H1 (cell line): ENCODE results near the gene SMOC2. TPM values are rescaled to one million over a fixed set of nuclear protein-coding genes. Genes with fewer than 3 reads are reported as not detected.

ENCODE experiments used
- CTCF ChIA-PET: fragments of 300-600 bp; sonication (Branson Sonifier 250); formaldehyde crosslinking; loops from one replicate; lab custom pipeline; 2021; ENCODE audit not compliant: partially characterized antibody; lab: Charles Lee
- POLR2A ChIA-PET: fragments of 300-600 bp; sonication (Branson Sonifier 250); formaldehyde crosslinking; loops from one replicate; lab custom pipeline; 2021; ENCODE audit warnings: inconsistent platforms; ENCODE audit not compliant: partially characterized antibody; lab: Charles Lee
- DNase-seq, 2 experiments: peaks; one replicate each; pipeline versions ENCODE4 v3.0.0 to v3.0.0-alpha.2; 2010 to 2022; ENCODE audit warnings: low spot score in 2 of 2, low read depth in 1 of 2, mixed read lengths in 1 of 2
- FAIRE-seq: peaks from 2 replicates; lab custom pipeline; 2011; peaks lifted over from hg19 to GRCh38; lab: Jason Lieb, UNC
- H2AFZ ChIP-seq: 2 replicates; pipeline ENCODE4 v1.8.1; 2012; ENCODE audit warnings: low read length, inconsistent platforms
- H2AK5ac ChIP-seq: 2 replicates; pipeline ENCODE4 v1.6.1; 2013; ENCODE audit warnings: low read depth, low read length
- H2BK120ac ChIP-seq: replicated peaks from 2 replicates; pipeline ENCODE3; 2013; ENCODE audit warnings: low read depth, low read length, inconsistent platforms
- H2BK12ac ChIP-seq: 2 replicates; pipeline ENCODE4 v1.6.1; 2013; ENCODE audit warnings: low read depth, low read length
- H2BK15ac ChIP-seq: 2 replicates; pipeline ENCODE4 v1.6.1; 2013; ENCODE audit warnings: low read length
- H2BK20ac ChIP-seq: 2 replicates; pipeline ENCODE4 v1.6.1; 2013; ENCODE audit warnings: low read length
- H2BK5ac ChIP-seq: 2 replicates; pipeline ENCODE4 v1.6.1; 2013; ENCODE audit warnings: low read depth, low read length
- H3K14ac ChIP-seq: 2 replicates; pipeline ENCODE4 v1.6.1; 2013; ENCODE audit warnings: inconsistent platforms; ENCODE audit not compliant: insufficient read length
- H3K18ac ChIP-seq: 2 replicates; pipeline ENCODE4 v1.6.1; 2013; ENCODE audit warnings: low read length; ENCODE audit errors: extremely low read depth
- H3K23ac ChIP-seq: 2 replicates; pipeline ENCODE4 v1.6.1; 2013; ENCODE audit warnings: inconsistent platforms; ENCODE audit not compliant: insufficient read length
- H3K23me2 ChIP-seq: 2 replicates; pipeline ENCODE4 v1.6.1; 2013; ENCODE audit warnings: low read depth, low read length
- H3K27ac ChIP-seq: 2 replicates; pipeline ENCODE4 v1.6.1; 2011; ENCODE audit warnings: low read depth, low read length, inconsistent platforms
- H3K27me3 ChIP-seq, 4 experiments: replicated peaks in 1 of 4; 1 replicate in 1 of 4; 2 replicates in 3 of 4; pipeline versions ENCODE4 v1.6.1 to v1.8.1; 2011 to 2013; ENCODE audit warnings: low read length in 3 of 4, mild to moderate bottlenecking in 3 of 4, inconsistent platforms in 2 of 4, mixed read lengths in 2 of 4, moderate library complexity in 1 of 4; ENCODE audit not compliant: control insufficient read depth in 3 of 4, insufficient read depth in 3 of 4; ENCODE audit errors: extremely low read depth in 1 of 4
- H3K36me3 ChIP-seq, 4 experiments: 2 replicates each; pipeline versions ENCODE4 v1.6.1 to v1.8.1; 2011 to 2013; ENCODE audit warnings: mild to moderate bottlenecking in 4 of 4, low read length in 3 of 4, moderate library complexity in 2 of 4, control low read depth in 1 of 4, inconsistent platforms in 1 of 4; ENCODE audit not compliant: insufficient read depth in 4 of 4, control insufficient read depth in 2 of 4
- H3K4ac ChIP-seq: replicated peaks from 2 replicates; pipeline ENCODE3; 2013; ENCODE audit warnings: low read length, low read depth, mixed read lengths, inconsistent platforms; ENCODE audit not compliant: insufficient read length
- H3K4me1 ChIP-seq, 4 experiments: replicated peaks in 1 of 4; 1 replicate in 1 of 4; 2 replicates in 3 of 4; pipeline versions ENCODE4 v1.6.1 to v1.8.1; 2011 to 2013; ENCODE audit warnings: low read length in 3 of 4, inconsistent platforms in 2 of 4, mixed read lengths in 1 of 4; ENCODE audit not compliant: insufficient read depth in 4 of 4, control insufficient read depth in 3 of 4
- H3K4me2 ChIP-seq, 2 experiments: 2 replicates each; pipeline versions ENCODE4 v1.6.1 to v1.8.1; 2011 to 2013; ENCODE audit warnings: low read depth in 2 of 2, low read length in 2 of 2, control low read depth in 1 of 2, inconsistent platforms in 1 of 2, mild to moderate bottlenecking in 1 of 2; ENCODE audit not compliant: insufficient read depth in 1 of 2
- H3K4me3 ChIP-seq, 4 experiments: fragments of 200-600, 300-600 bp in 1 of 4; sonication (generic), shearing (Covaris generic), sonication (Bioruptor Twin) in 1 of 4; 2 replicates each; pipeline versions ENCODE4 v1.5.1 to v1.8.1; 2011 to 2016; ENCODE audit warnings: low read length in 4 of 4, low read depth in 3 of 4, control low read depth in 2 of 4, inconsistent platforms in 2 of 4, mild to moderate bottlenecking in 2 of 4, mixed read lengths in 1 of 4, moderate library complexity in 1 of 4; ENCODE audit not compliant: insufficient read depth in 2 of 4; ENCODE audit errors: extremely low read depth in 1 of 4
- H3K56ac ChIP-seq: replicated peaks from 2 replicates; pipeline ENCODE3; 2013; ENCODE audit warnings: low read depth, mild to moderate bottlenecking, mixed read lengths, low read length, inconsistent platforms; ENCODE audit not compliant: insufficient read length
- H3K79me1 ChIP-seq: 2 replicates; pipeline ENCODE4 v1.6.1; 2013; ENCODE audit warnings: low read depth, low read length, control low read depth
- H3K79me2 ChIP-seq, 2 experiments: 2 replicates each; pipeline versions ENCODE4 v1.6.1 to v1.8.1; 2012 to 2013; ENCODE audit warnings: low read length in 2 of 2, mild to moderate bottlenecking in 2 of 2, inconsistent platforms in 1 of 2; ENCODE audit not compliant: insufficient read depth in 2 of 2, control insufficient read depth in 1 of 2
- H3K9ac ChIP-seq, 4 experiments: replicated peaks in 1 of 4; 1 replicate in 1 of 4; 2 replicates in 3 of 4; pipeline versions ENCODE4 v1.6.1 to v1.8.1; 2011 to 2013; ENCODE audit warnings: low read depth in 3 of 4, low read length in 3 of 4, control low read depth in 2 of 4, mild to moderate bottlenecking in 2 of 4, moderate library complexity in 2 of 4, inconsistent platforms in 1 of 4; ENCODE audit errors: extremely low read depth in 1 of 4
- H3K9me3 ChIP-seq, 2 experiments: 2 replicates each; pipeline versions ENCODE4 v1.6.1 to v1.8.1; 2012 to 2013; ENCODE audit warnings: mild to moderate bottlenecking in 2 of 2, moderate library complexity in 2 of 2, control low read depth in 1 of 2, inconsistent platforms in 1 of 2, low read depth in 1 of 2, low read length in 1 of 2, mixed read lengths in 1 of 2; ENCODE audit not compliant: insufficient read depth in 2 of 2
- H4K20me1 ChIP-seq, 2 experiments: replicated peaks in 1 of 2; 2 replicates each; pipeline versions ENCODE3 to v1.8.1; 2011 to 2013; ENCODE audit warnings: inconsistent platforms in 2 of 2, low read length in 2 of 2, mild to moderate bottlenecking in 1 of 2; ENCODE audit not compliant: insufficient read depth in 2 of 2, control insufficient read depth in 1 of 2
- H4K5ac ChIP-seq: 2 replicates; pipeline ENCODE4 v1.6.1; 2013; ENCODE audit warnings: low read length, low read depth, mixed read lengths, inconsistent platforms; ENCODE audit not compliant: insufficient read length
- H4K8ac ChIP-seq: 2 replicates; pipeline ENCODE4 v1.8.0; 2013; ENCODE audit warnings: mild to moderate bottlenecking, moderate library complexity, low read length, inconsistent platforms; ENCODE audit not compliant: insufficient read depth; ENCODE audit errors: extremely low read depth
- H4K91ac ChIP-seq: replicated peaks from 2 replicates; pipeline ENCODE3; 2013; ENCODE audit warnings: low read length, mixed read lengths, inconsistent platforms; ENCODE audit not compliant: insufficient read length
- ASH2L ChIP-seq: fragments of 200-600, 300-600 bp; sonication (generic); IDR thresholded peaks from one replicate; pipeline ENCODE4 v1.7.1; 2017; ENCODE audit warnings: low read length
- BACH1 ChIP-seq: IDR thresholded peaks from 2 replicates; pipeline ENCODE4 v1.6.1; 2012; ENCODE audit warnings: low read length, improper control_type of control experiment
- CEBPB ChIP-seq: IDR thresholded peaks from 2 replicates; pipeline ENCODE4 v1.6.1; 2012; ENCODE audit warnings: low read depth, low read length
- CHD2 ChIP-seq: IDR thresholded peaks from 2 replicates; pipeline ENCODE4 v1.6.1; 2012; ENCODE audit warnings: low read length, improper control_type of control experiment
- EZH2 ChIP-seq: fragments of 200-600 bp; sonication (generic); IDR thresholded peaks from 2 replicates; pipeline ENCODE4 v1.7.1; 2012; ENCODE audit warnings: low read depth, mild to moderate bottlenecking, moderate library complexity, low read length, inconsistent platforms; ENCODE audit not compliant: severe bottlenecking
- KDM1A ChIP-seq: fragments of 200-600, 300-600 bp; sonication (generic); IDR thresholded peaks from 2 replicates; pipeline ENCODE4 v1.7.1; 2016; ENCODE audit warnings: mild to moderate bottlenecking, low read length, borderline replicate concordance
- KDM4A ChIP-seq: IDR thresholded peaks from one replicate; pipeline ENCODE4 v1.7.1; 2012; ENCODE audit warnings: low read depth, mild to moderate bottlenecking, moderate library complexity, low read length, inconsistent platforms; ENCODE audit not compliant: severe bottlenecking
- PHF8 ChIP-seq: fragments of 200-600 bp; sonication (generic); conservative IDR thresholded peaks from 2 replicates; pipeline ENCODE4 v1.7.1; 2012; ENCODE audit warnings: low read depth, mild to moderate bottlenecking, inconsistent platforms, low read length, moderate library complexity
- RXRA ChIP-seq: IDR thresholded peaks from 2 replicates; pipeline ENCODE4 v1.6.1; 2011; ENCODE audit warnings: low read depth, mild to moderate bottlenecking, low read length, moderate library complexity; ENCODE audit not compliant: insufficient read depth
- SP4 ChIP-seq: IDR thresholded peaks from 2 replicates; pipeline ENCODE4 v1.6.1; 2012; ENCODE audit warnings: low read length, inconsistent platforms
- TAF7 ChIP-seq: optimal IDR thresholded peaks from 2 replicates; pipeline ENCODE3; 2011; ENCODE audit warnings: low read depth, mild to moderate bottlenecking, inconsistent platforms, low read length, moderate library complexity, borderline replicate concordance
- WGBS, 2 experiments: shearing (Covaris generic) in 1 of 2; methylation state at CpG; one replicate each; pipeline versions ENCODE4 v1.1.6 to v1.1.7; 2013 to 2015; ENCODE audit warnings: low lambda C conversion rate in 2 of 2, mixed read lengths in 2 of 2, inconsistent platforms in 1 of 2, low coverage in 1 of 2, missing lambda C conversion rate in 1 of 2; ENCODE audit not compliant: insufficient replicate concordance in 2 of 2, insufficient coverage in 1 of 2, insufficient read length in 1 of 2; ENCODE audit errors: extremely low coverage in 1 of 2, missing lambda C conversion rate in 1 of 2; 5-methylcytosine and 5-hydroxymethylcytosine counted together
- polyA plus RNA-seq, 7 experiments: library from polyadenylated mRNA; depleted of rRNA in 3 of 7; stranded (reverse) in 5 of 7; unstranded in 2 of 7; fragments of >200 nt in 5 of 7; fragments of 200-250 nt in 2 of 7; gene quantifications; 1 replicate in 5 of 7; 2 replicates in 1 of 7; 4 replicates in 1 of 7; pipeline versions ENCODE4 v1.2.1 to v1.2.3, GENCODE V29; 2011 to 2013; ENCODE audit warnings: missing spikeins in 2 of 7, mixed read lengths in 2 of 7
- total RNA-seq: library from RNA; stranded (reverse); fragmentation: NEBNext Ultra II Directional; extraction: Animal tissue kit (Norgen Biotek cat#: 25700); gene quantifications from 2 replicates; pipeline ENCODE4 v1.2.1, GENCODE V29; 2021
- TF ChIP-seq, protein P1 (sequence below): IDR thresholded peaks from 2 replicates; pipeline ENCODE4 v1.6.1; 2012; ENCODE audit warnings: low read length, inconsistent platforms
- TF ChIP-seq, protein P2 (sequence below): IDR thresholded peaks from 2 replicates; pipeline ENCODE4 v1.6.1; 2012; ENCODE audit warnings: inconsistent platforms

Gene SMOC2
- total and polyA plus RNA-seq, 2 of the 8 experiments (the other 6 are each of a cell fraction or from before 2014, with no cell fraction given): 7.7 to 8.5 TPM

DNA sequence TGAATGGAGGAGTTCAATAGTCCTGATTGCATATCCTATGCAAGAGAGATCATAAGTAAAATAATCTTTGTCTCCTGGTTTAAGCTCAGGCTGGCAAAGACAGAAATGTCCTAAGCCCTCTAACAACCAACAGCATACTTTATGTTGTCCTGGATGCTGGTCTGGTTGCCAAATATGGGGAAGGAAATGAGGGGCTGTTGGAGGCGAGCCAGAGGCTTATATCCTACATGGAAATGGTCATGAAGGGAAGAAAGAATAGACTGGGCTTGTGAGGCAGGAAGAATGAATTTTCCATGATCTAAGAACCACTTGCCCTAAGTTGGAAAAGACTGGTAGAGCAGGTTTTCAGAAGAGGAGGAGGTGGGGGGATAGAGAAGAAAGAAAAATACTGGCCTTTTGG lies 237.1 kb downstream of the SMOC2 start:
- H3K9me3 ChIP-seq: no peaks in the 10 kb centered on the region
- no peak overlapping the region for H4K5ac ChIP-seq
- H2BK12ac ChIP-seq: no peak overlapping the region
- no peak overlapping the region for H2BK5ac ChIP-seq
- no peaks in the 10 kb centered on the region for H3K79me1 ChIP-seq
- H2AK5ac ChIP-seq: no peak overlapping the region
- H4K91ac ChIP-seq: no peak overlapping the region
- no peak for FAIRE-seq
- no peak overlapping the region for H3K4me2 ChIP-seq
- H3K27me3 ChIP-seq: no peaks in the 10 kb centered on the region
- no peak overlapping the region for H2BK20ac ChIP-seq
- no peak overlapping the region for H3K14ac ChIP-seq
- no peak overlapping the region for H3K9ac ChIP-seq
- no peaks in the 10 kb centered on the region for H3K79me2 ChIP-seq
- no peak overlapping the region for H3K4me3 ChIP-seq
- no peak overlapping the region for H2BK120ac ChIP-seq
- H3K23me2 ChIP-seq: no peaks in the 10 kb centered on the region
- no peaks in the 10 kb centered on the region for H3K36me3 ChIP-seq
- DNase-seq: peak in 1 of 2 experiments; percentile 14
- no peak overlapping the region for H3K23ac ChIP-seq
- no peak overlapping the region for H2AFZ ChIP-seq
- H2BK15ac ChIP-seq: no peak overlapping the region
- H3K27ac ChIP-seq: no peak overlapping the region
- ChIA-PET CTCF (no interaction called here), POLR2A (no interaction called here)
- WGBS, 2 experiments: 88% methylated on average over 1 of the region's 1 CpG; no CpG with 5 or more reads in 1 of the 2 experiments
- H3K56ac ChIP-seq: no peak overlapping the region
- H3K18ac ChIP-seq: no peak overlapping the region
- H4K20me1 ChIP-seq: no peaks in the 10 kb centered on the region
- H3K4me1 ChIP-seq: peaks cover 0 to 6% (median 2%) of the 10 kb centered on the region in 4 experiments; a peak in 4 of 7 replicates
- no peak overlapping the region for H4K8ac ChIP-seq
- H3K4ac ChIP-seq: no peak overlapping the region
- TF ChIP-seq RXRA (no peak), KDM4A (no peak), KDM1A (no peak), CEBPB (no peak), ASH2L (no peak), CHD2 (no peak), BACH1 (no peak), TAF7 (no peak), PHF8 (no peak), EZH2 (no peak), SP4 (no peak)
- TF ChIP-seq, protein P1, sequence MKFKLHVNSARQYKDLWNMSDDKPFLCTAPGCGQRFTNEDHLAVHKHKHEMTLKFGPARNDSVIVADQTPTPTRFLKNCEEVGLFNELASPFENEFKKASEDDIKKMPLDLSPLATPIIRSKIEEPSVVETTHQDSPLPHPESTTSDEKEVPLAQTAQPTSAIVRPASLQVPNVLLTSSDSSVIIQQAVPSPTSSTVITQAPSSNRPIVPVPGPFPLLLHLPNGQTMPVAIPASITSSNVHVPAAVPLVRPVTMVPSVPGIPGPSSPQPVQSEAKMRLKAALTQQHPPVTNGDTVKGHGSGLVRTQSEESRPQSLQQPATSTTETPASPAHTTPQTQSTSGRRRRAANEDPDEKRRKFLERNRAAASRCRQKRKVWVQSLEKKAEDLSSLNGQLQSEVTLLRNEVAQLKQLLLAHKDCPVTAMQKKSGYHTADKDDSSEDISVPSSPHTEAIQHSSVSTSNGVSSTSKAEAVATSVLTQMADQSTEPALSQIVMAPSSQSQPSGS: no peak
- TF ChIP-seq, protein P2, sequence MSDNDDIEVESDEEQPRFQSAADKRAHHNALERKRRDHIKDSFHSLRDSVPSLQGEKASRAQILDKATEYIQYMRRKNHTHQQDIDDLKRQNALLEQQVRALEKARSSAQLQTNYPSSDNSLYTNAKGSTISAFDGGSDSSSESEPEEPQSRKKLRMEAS: no peak
